H1 (cell line): ENCODE measurements around the gene ADGRB3. TPM values are rescaled to one million over a fixed set of nuclear protein-coding genes. Genes with fewer than 3 reads are reported as not detected.

ENCODE experiments used
- BCL11A ChIP-seq, 2 experiments: IDR thresholded peaks; one replicate each; pipeline ENCODE4 v1.6.1; 2011; ENCODE audit warnings: low read depth in 2 of 2, low read length in 2 of 2, mild to moderate bottlenecking in 2 of 2
- CBX8 ChIP-seq: fragments of 300-800, 300-1000 bp; sonication (generic); IDR thresholded peaks from 2 replicates; pipeline ENCODE4 v1.7.1; 2016; ENCODE audit warnings: low read depth, low read length, borderline replicate concordance
- TAF7 ChIP-seq: optimal IDR thresholded peaks from 2 replicates; pipeline ENCODE3; 2011; ENCODE audit warnings: low read depth, mild to moderate bottlenecking, inconsistent platforms, low read length, moderate library complexity, borderline replicate concordance
- polyA plus RNA-seq, 7 experiments: library from polyadenylated mRNA; depleted of rRNA in 3 of 7; stranded (reverse) in 5 of 7; unstranded in 2 of 7; fragments of >200 nt in 5 of 7; fragments of 200-250 nt in 2 of 7; gene quantifications; 1 replicate in 5 of 7; 2 replicates in 1 of 7; 4 replicates in 1 of 7; pipeline versions ENCODE4 v1.2.1 to v1.2.3, GENCODE V29; 2011 to 2013; ENCODE audit warnings: missing spikeins in 2 of 7, mixed read lengths in 2 of 7
- total RNA-seq: library from RNA; stranded (reverse); fragmentation: NEBNext Ultra II Directional; extraction: Animal tissue kit (Norgen Biotek cat#: 25700); gene quantifications from 2 replicates; pipeline ENCODE4 v1.2.1, GENCODE V29; 2021
- TF ChIP-seq, protein P1 (sequence below): IDR thresholded peaks from 2 replicates; pipeline ENCODE4 v1.6.1; 2012; ENCODE audit warnings: low read length, inconsistent platforms

ADGRB3 gene
- total and polyA plus RNA-seq, 2 of the 8 experiments (the other 6 are each of a cell fraction or from before 2014, with no cell fraction given) = 0.35 to 1.2 TPM

DNA sequence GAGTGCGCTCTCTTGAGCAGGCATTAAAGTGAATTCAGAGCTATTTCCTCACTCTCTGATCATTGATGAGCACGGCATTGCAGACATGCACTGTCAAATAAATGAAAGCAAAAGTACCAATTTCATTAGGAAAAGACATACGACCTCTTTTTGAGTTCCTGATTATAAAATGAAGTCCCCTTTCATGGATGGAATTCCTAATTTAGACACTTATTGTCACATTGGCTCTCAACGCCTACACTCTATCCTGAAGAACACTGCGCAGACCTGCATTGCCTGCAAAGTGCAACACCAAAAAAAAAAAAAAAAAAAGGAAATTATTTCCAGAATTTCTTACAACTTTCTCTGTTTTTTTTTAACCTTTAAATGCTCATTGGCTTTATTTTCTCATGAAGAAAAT lies 1.6 kb downstream of the ADGRB3 start (continued):
- TF ChIP-seq, protein P1, sequence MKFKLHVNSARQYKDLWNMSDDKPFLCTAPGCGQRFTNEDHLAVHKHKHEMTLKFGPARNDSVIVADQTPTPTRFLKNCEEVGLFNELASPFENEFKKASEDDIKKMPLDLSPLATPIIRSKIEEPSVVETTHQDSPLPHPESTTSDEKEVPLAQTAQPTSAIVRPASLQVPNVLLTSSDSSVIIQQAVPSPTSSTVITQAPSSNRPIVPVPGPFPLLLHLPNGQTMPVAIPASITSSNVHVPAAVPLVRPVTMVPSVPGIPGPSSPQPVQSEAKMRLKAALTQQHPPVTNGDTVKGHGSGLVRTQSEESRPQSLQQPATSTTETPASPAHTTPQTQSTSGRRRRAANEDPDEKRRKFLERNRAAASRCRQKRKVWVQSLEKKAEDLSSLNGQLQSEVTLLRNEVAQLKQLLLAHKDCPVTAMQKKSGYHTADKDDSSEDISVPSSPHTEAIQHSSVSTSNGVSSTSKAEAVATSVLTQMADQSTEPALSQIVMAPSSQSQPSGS = no peak
- no peak for TF ChIP-seq BCL11A (IDR thresholded peaks at IDR 0.05; ENCODE audit: low read depth in 2 of 2, low read length in 2 of 2)
- no peak for TF ChIP-seq TAF7
- no peak for TF ChIP-seq CBX8
